Muscle layer of colon (tissue), 2 donors: ENCODE measurements around the gene EIF4A3.

Source experiments
- H3K27ac ChIP-seq: one replicate; pipeline ENCODE4 v1.7.0; 2013; ENCODE audit warnings: low read depth, mild to moderate bottlenecking, low read length, moderate library complexity
- H3K27me3 ChIP-seq, 2 donors: one replicate each; pipeline ENCODE4 v1.7.0; 2013; ENCODE audit warnings: low read length in 2 of 2, mild to moderate bottlenecking in 2 of 2; ENCODE audit not compliant: insufficient read depth in 2 of 2, control insufficient read depth in 1 of 2
- H3K36me3 ChIP-seq: one replicate; pipeline ENCODE4 v1.7.0; 2013; ENCODE audit warnings: mild to moderate bottlenecking, low read length; ENCODE audit not compliant: insufficient read depth
- H3K4me1 ChIP-seq: one replicate; pipeline ENCODE4 v1.7.0; 2013; ENCODE audit warnings: mild to moderate bottlenecking, low read length; ENCODE audit not compliant: insufficient read depth
- H3K4me3 ChIP-seq, 2 donors: one replicate each; pipeline ENCODE4 v1.7.0; 2013; ENCODE audit warnings: low read length in 2 of 2, low read depth in 1 of 2, mild to moderate bottlenecking in 1 of 2, moderate library complexity in 1 of 2
- H3K9ac ChIP-seq: one replicate; pipeline ENCODE4 v1.7.0; 2013; ENCODE audit warnings: low read length
- H3K9me3 ChIP-seq: one replicate; pipeline ENCODE4 v1.7.0; 2013; ENCODE audit warnings: mild to moderate bottlenecking, low read length
- donor health status: abdominal sarcoma.
- donor health status: Adenocarcinoma of cecum.

Gene EIF4A3

DNA sequence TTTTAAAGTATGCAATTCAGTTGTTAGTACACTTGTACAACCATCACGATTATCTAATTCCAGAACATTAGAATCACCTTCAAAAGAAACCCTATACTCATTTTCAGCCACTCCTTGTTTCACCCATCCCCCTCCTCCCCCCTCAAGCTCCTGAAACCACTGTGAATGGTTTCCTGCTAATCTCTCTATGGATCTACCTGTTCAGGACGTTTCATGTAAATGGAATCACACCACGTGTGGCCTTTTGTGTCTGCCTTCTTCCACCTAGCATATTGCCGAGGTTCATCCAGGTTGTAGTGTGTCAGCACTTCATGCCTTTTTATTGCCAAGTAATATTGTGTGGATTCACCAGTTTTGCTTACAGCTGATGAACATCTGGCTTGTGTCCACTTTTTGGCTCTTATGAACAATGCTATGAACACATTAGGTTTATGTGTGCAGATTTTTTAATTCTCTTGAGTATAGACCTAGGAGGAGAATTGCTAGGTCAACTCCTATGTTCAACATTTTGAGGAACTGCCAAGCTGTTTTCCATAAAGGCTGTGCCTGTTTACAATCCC, 17.8 kb downstream of the EIF4A3 start:
- Histone ChIP-seq H3K36me3 (peaks cover 7% of the 10 kb centered on the region), H3K9me3 (no peaks in the 10 kb centered on the region), H3K27me3 (peaks cover 0 to 6% of the 10 kb centered on the region in 2 donors), H3K27ac (no peak overlapping the region), H3K4me1 (no peaks in the 10 kb centered on the region), H3K4me3 (no peak overlapping the region), H3K9ac (no peak overlapping the region)

DNA sequence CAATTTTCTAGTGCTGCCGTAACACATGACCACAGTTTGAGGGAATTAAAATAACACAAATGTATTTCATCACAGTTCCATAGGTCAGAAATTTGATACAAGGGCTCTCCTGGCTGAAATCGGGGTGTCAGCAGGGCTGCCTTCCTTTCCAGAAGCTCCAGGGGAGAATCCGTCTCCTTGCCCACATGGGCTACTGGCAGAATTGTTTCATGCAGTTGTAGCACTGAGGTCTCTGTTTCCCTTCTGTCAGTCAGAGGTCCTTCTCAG, 20.5 kb downstream of the EIF4A3 start:
- Histone ChIP-seq H3K27ac (no peak overlapping the region), H3K9ac (no peak overlapping the region), H3K9me3 (no peaks in the 10 kb centered on the region), H3K4me3 (no peak overlapping the region), H3K36me3 (no peaks in the 10 kb centered on the region), H3K4me1 (no peaks in the 10 kb centered on the region), H3K27me3 (peaks cover 0 to 6% of the 10 kb centered on the region in 2 donors)

DNA sequence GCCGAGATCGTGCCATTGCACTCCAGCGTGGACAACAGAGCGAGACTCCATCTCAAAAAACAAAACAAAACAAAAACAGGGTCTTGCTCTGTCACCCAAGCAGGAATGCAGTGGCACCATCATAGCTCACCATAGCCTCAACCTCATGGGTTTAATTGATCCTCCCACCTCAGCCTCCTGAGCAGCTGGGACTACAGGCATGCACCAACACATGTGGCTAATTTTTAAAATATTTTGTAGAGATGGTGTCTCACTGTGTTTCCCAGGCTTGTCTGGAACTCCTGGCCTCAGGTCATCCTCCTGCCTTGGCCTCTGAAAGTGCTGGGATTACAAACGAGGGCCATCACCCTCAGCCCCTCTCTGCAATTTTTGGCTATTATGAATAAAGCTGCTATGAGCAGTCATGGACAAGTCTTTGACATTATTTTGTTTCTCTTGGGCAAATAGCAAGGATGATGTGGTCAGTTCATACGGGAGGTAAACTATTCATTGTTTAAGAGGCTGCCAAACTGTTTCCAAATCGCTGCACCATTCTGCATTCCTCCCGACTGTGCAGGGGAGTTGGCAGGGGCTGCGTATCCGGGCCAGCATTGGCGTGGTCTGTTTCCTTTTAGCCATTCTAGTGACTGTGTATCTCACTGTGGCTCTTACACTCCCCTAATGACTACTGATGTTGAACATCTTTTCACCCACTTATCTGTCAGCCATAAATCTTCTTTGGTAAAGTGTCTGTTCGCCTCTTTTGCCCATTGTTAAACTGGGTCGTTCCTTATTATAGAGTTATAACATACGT, 21.1 kb downstream of the EIF4A3 start:
- Histone ChIP-seq H3K36me3 (no peaks in the 10 kb centered on the region), H3K9me3 (no peaks in the 10 kb centered on the region), H3K4me1 (no peaks in the 10 kb centered on the region), H3K4me3 (no peak overlapping the region), H3K27me3 (peaks cover 0 to 6% of the 10 kb centered on the region in 2 donors), H3K27ac (no peak overlapping the region), H3K9ac (no peak overlapping the region)

DNA sequence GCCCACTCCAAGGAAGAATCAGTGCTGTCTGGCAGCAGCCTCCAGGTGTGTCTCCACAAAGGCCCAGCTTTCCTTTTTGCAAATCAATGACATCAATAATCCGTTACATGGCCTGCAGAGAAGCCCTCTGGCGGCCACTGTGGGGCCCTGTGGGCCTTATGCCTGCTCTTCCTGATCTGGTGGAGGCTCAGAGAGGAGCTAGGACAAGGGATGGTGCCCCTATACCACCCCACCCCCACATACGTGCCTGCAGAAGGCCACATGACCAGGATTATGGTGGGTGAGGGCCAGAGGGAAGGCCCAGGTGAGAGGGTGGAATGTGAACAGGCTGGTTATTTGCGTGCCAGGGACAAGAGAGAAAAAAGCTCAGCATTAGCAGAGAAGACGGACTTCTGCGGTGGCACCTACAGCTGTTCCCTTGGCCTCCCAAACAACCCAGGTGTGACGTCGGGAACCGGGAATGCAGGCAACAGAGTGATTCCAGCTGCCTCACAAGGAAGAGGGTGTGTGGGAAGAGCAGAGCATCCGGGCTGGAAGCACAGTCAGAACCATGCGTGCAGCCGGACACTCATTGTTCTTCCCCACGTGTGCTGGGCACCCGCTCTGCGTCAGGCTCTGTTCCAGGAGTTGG, 22.5 kb downstream of the EIF4A3 start:
- H3K9me3 ChIP-seq, result no peaks in the 10 kb centered on the region
- no peak overlapping the region for H3K4me3 ChIP-seq
- peaks cover 0 to 6% of the 10 kb centered on the region in 2 donors for H3K27me3 ChIP-seq
- no peak overlapping the region for H3K9ac ChIP-seq
- no peaks in the 10 kb centered on the region for H3K36me3 ChIP-seq
- no peak overlapping the region for H3K27ac ChIP-seq
- H3K4me1 ChIP-seq, result no peaks in the 10 kb centered on the region

DNA sequence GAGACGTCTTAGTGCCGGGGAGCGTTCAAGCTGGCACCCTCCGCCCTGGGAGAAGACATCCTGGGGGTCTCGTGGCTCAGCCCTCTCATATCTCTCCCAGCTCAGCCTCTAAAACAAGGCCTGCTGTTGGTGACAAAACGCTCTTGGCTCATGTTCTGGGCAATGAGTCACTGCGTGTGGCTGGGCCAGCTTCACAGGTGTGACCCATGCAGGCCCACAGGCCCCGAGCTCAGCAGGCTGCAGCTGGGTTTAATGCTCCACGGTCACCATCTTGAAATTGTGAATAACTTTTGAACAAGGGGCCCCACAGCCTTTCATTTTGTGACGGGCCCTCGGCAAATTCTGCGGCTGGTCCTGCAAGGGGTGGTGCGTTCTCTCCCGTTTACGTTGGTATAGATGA, 23.1 kb downstream of the EIF4A3 start:
- Histone ChIP-seq H3K36me3 (no peaks in the 10 kb centered on the region), H3K9ac (no peak overlapping the region), H3K4me3 (no peak overlapping the region), H3K4me1 (no peaks in the 10 kb centered on the region), H3K27ac (no peak overlapping the region), H3K27me3 (peaks cover 0 to 6% of the 10 kb centered on the region in 2 donors), H3K9me3 (no peaks in the 10 kb centered on the region)

DNA sequence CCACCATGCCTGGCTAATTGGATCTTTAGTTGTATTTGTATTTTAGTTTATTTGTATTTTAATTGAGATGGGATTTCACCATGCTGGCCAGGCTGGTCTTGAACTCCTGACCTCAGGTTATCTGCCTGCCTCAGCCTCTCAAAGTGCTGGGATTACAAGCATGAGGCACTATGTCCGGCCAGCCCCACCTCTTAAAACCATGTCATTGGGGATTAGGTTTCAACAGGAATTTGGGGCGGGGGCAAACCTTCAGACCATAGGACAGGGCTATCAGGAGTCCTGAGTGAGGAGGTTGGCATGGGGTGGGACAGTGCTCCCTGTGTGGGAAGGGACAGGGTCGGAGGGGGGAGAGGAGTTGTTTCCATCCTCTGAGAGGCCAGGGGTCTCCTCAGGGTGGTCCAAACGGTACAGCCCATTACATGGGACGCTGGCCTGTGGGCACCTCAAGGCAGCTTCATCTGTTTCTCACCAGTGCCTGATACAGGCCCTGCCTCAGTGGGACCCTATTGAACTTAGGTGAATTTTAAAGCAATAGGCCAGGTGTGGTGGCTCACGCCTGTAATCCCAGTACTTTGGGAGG, 23.9 kb downstream of the EIF4A3 start:
- peaks cover 0 to 6% of the 10 kb centered on the region in 2 donors for H3K27me3 ChIP-seq
- no peak overlapping the region for H3K9ac ChIP-seq
- H3K9me3 ChIP-seq, result no peaks in the 10 kb centered on the region
- H3K4me3 ChIP-seq, result no peak overlapping the region
- H3K4me1 ChIP-seq, result no peaks in the 10 kb centered on the region
- no peak overlapping the region for H3K27ac ChIP-seq
- no peaks in the 10 kb centered on the region for H3K36me3 ChIP-seq

DNA sequence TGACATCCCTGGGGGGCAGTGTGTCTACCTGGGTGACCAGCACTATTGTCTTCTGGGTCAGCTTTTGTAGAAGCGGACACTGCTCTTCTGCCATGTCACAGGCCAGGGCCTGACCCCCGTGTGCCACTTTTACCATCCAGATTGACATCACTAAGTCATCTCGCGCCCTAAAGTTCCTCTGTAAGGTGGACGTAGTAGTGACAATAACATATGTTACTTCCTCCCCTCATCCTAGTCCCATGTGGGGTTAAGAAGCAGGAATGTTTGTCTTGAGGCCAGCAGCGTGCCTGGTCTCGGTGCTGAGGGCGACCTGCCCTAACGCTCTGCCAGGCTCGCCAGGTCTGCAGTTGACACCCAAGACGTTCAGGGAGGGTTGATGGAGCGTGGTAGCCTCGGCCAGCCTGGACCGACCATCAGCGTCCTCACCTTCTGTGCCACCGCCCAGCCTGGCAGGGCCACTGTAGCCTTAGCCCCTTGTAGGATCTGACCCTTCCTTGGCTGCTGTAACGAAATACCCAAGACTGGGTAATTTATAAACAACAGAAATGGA, 24.8 kb downstream of the EIF4A3 start:
- H3K36me3 ChIP-seq, result no peaks in the 10 kb centered on the region
- H3K4me3 ChIP-seq, result no peak overlapping the region
- H3K27me3 ChIP-seq, result peaks cover 0 to 6% of the 10 kb centered on the region in 2 donors
- H3K9me3 ChIP-seq, result no peaks in the 10 kb centered on the region
- no peak overlapping the region for H3K9ac ChIP-seq
- H3K27ac ChIP-seq, result no peak overlapping the region
- no peaks in the 10 kb centered on the region for H3K4me1 ChIP-seq

DNA sequence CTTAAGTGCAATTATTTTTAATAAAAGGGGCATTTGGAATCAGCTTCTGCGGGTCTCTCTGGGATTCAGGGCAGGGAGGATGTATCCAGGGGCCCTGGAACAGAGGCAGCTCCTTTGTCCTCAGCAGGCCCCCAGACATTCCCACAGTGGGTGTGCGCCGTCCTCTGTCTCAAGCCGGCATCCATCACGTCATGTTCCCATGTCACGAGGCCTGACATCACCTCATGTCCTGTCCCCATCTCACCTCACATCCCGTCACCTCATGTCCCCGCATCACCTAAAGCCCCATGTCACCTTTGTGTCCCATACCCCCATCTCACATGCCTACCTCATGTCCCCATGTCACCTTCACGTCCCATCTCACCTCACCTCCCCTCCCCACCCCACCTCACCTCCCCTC, 27.1 kb downstream of the EIF4A3 start:
- no peaks in the 10 kb centered on the region for H3K4me1 ChIP-seq
- H3K4me3 ChIP-seq, result no peak overlapping the region
- no peak overlapping the region for H3K27ac ChIP-seq
- H3K27me3 ChIP-seq, result peaks cover 0 to 6% of the 10 kb centered on the region in 2 donors
- H3K9me3 ChIP-seq, result no peaks in the 10 kb centered on the region
- no peak overlapping the region for H3K9ac ChIP-seq
- H3K36me3 ChIP-seq, result no peaks in the 10 kb centered on the region

DNA sequence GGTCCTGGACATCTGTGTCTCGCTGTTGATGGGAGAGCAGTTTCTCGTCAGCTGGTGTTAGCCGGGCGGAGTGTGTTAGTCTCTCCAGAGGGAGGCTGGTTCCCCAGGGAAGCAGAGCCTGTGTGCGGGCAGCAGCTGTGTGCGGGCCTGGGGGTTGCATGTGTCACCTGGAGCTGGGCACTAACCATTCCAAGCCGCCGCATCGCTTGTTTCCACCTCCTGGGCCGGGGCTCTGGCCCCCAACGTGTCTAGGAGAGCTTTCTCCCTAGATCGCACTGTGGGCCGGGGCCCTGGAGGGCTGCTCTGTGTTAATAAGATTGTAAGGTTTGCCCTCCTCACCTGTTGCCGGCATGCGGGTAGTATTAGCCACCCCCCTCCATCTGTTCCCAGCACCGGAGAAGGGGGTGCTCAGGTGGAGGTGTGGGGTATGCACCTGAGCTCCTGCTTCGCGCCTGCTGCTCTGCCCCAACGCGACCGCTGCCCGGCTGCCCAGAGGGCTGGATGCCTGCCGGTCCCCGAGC, 27.6 kb downstream of the EIF4A3 start:
- Histone ChIP-seq H3K27ac (no peak overlapping the region), H3K9me3 (no peaks in the 10 kb centered on the region), H3K36me3 (no peaks in the 10 kb centered on the region), H3K9ac (no peak overlapping the region), H3K4me3 (no peak overlapping the region), H3K27me3 (peaks cover 0 to 2% of the 10 kb centered on the region in 2 donors), H3K4me1 (no peaks in the 10 kb centered on the region)

DNA sequence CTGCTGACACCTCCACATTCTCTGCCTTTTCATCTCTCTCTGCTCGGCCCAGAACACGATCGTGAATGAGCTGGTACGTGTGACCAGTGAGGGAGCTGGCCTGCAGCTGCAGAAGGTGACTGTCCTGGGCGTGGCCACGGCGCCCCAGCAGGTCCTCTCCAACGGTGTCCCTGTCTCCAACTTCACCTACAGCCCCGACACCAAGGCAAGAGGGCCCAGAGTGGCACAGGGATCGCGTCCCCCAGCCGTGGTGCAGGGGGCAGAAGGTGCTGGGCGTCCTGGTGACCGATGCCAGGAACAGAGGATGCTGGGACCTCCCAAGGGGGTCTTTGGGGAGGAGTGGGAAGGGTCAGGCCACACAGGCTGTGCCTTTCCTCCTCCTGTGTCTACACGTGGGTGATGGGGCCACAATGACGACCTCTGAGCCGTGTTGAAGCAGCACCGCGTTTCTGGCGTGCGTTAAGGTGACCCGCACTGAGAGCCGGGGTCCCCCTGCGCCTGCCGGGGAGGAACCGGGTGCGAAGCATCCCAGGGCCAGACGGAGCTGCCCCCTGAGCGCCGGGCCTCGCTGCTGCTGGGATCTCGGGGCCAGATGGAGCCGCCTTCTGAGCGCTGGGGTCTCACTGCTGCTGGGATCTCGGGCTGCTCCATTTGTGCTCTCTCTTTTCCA, 28.2 kb downstream of the EIF4A3 start:
- no peak overlapping the region for H3K4me3 ChIP-seq
- H3K27ac ChIP-seq, result no peak overlapping the region
- H3K4me1 ChIP-seq, result no peaks in the 10 kb centered on the region

More for the DNA sequence above, 28.2 kb downstream of the EIF4A3 start:
- Histone ChIP-seq H3K9me3 (no peaks in the 10 kb centered on the region), H3K9ac (no peak overlapping the region), H3K27me3 (no peaks in the 10 kb centered on the region), H3K36me3 (no peaks in the 10 kb centered on the region)
